Adrenal gland (tissue), 5 donors: ENCODE measurements around the gene SLC24A3.

Source experiments
- CTCF ChIP-seq, 6 experiments: fragments of 450-650 bp in 4 of 6; fragments of 200-600 bp in 2 of 6; sonication (generic) in 1 of 6; IDR thresholded peaks; 1 replicate in 5 of 6; 2 replicates in 1 of 6; pipeline versions ENCODE4 v1.5.1 to v1.8.0; 2016 to 2021; ENCODE audit warnings: antibody characterized with exemption in 6 of 6, mild to moderate bottlenecking in 2 of 6, moderate library complexity in 1 of 6
- POLR2A ChIP-seq, 2 donors: fragments of 450-650 bp; IDR thresholded peaks; one replicate each; pipeline ENCODE4 v1.6.1; 2017; ENCODE audit warnings: antibody characterized with exemption in 2 of 2, mild to moderate bottlenecking in 2 of 2, moderate library complexity in 1 of 2
- donor health status: DM: no; HTN: no; CAD: no.

GRCh38 chr20:19593762-19594161 is 381.3 kb downstream of the SLC24A3 start:
- TF ChIP-seq POLR2A (IDR thresholded peaks at IDR 0.05) (no peak), CTCF (IDR thresholded peaks at IDR 0.05) (no peak)
